GM12872 (cell line): ENCODE data around the gene GDF7.

Experiments used
- TF ChIP-seq, protein P1 (sequence below): IDR thresholded peaks from 3 replicates; pipeline ENCODE4 v1.5.1; 2011; ENCODE audit warnings: low read depth, mild to moderate bottlenecking, low read length, moderate library complexity; ENCODE audit not compliant: insufficient read depth

The GDF7 gene

DNA sequence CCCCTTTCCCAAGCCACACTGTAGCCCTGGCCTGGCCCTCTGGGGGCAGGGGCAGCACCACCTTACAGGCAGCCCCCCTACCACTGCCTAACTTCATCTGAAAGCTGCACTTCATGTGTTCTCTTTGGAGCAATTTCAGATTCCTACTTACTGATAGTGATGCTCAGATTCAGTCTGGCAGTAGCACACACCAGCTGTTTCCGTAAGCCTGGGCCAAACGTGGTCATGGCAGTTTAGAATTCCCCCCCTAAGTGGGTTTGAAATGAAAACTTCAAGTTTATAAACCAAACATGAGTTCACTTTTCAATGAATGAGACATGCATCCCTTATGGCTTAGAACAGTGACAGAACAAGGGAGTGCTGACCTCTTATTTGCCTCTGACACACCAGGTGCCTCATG is 29.4 kb downstream of the GDF7 start:
- TF ChIP-seq, protein P1, sequence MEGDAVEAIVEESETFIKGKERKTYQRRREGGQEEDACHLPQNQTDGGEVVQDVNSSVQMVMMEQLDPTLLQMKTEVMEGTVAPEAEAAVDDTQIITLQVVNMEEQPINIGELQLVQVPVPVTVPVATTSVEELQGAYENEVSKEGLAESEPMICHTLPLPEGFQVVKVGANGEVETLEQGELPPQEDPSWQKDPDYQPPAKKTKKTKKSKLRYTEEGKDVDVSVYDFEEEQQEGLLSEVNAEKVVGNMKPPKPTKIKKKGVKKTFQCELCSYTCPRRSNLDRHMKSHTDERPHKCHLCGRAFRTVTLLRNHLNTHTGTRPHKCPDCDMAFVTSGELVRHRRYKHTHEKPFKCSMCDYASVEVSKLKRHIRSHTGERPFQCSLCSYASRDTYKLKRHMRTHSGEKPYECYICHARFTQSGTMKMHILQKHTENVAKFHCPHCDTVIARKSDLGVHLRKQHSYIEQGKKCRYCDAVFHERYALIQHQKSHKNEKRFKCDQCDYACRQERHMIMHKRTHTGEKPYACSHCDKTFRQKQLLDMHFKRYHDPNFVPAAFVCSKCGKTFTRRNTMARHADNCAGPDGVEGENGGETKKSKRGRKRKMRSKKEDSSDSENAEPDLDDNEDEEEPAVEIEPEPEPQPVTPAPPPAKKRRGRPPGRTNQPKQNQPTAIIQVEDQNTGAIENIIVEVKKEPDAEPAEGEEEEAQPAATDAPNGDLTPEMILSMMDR: no peak

DNA sequence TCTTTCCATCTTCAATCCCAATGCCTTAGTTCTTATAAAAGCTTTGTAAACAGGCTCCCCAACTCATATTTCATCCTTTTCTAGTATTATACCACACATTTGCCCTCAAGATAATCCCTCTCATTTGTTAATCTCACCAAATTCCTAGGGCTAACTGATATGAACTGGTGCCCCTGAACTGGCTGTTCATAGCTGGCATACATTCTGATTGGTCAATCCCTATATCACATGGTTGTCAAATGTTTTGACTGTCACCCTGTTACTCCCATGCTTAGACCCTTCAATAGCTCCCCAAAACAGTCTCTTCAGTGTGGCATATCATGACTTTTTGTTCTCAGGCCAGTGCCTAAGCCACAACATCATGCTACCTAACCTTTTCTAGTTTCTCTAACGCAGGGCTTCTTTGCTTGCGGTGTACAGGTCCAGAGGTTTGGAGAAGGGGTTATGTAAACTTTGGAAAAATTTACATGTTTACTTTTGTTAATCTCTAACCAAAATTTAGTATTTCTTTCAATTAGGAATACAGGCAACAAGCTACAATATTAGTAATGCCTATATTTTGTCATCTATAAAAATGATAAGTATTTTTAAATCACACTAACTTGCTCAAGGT is 30.5 kb downstream of the GDF7 start:
- TF ChIP-seq, protein P1: no peak

DNA sequence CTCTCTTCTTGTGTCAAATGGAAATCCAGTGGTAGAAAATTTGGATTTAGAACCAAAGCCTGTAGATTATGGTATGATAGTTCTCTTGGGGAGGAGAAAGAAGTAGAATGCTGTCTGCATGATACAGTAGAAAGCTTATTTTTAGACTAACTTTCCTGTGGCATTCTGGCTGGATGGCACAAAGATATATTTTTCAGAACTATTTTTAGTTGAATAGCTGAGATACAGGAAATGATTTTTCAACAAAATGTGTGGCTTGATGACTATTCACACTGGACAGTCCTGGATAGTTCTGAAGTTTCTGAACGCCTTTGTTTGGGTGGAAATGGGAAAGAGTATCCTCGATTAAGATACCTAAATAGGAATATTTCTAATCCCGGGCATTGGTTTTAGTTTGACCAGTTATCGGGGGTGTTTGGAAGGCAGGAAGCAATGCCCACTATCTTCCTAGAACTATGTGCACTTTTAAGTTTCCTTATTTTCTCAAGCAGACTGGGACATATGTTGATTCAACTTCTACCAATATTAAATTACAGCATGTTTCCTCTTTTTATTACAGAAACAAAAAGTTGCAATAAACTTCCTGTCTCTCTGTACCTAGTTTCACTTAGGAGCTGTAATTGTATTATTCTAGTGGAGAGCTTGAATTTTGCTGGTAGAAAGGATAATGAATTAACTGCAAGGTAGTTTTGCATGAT is 32.1 kb downstream of the GDF7 start:
- TF ChIP-seq, protein P1: no peak

DNA sequence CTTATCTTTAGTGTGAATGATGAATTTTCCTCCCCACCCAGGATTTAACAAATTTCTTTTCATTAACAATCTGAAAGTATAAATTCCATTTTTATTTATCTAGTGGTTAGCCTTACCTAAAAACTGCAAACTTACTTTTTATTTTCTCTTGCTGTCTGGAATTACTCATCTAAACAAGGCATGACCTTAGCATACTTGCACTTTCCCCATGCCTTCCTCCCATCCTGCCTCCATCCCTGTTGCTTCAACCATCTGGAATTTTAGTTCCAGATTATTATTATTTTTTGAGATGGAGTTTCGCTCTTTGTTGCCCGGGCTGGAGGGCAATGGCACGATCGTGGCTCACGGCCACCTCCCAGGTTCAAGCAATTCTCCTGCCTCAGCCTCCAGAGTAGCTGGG is 35.6 kb downstream of the GDF7 start:
- TF ChIP-seq, protein P1: no peak

DNA sequence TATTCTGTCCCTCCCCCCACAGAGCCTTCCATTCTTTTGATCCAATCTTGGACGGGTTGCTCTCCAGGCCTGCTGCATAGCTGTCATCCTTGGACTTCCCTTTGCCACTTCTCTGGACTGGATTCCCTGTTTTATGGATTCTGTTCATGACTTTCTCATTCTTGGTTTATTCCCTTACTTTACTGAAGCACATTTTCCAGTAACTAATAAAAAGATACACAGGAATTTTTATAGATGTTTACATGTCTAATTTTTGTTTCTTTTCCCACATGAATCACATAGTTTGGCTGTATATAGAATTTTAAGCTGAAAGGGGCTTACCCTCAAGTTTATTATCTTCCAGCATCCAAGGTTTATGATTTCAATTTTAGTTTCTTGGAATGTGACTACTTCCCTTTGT is 37.9 kb downstream of the GDF7 start:
- TF ChIP-seq, protein P1: no peak

DNA sequence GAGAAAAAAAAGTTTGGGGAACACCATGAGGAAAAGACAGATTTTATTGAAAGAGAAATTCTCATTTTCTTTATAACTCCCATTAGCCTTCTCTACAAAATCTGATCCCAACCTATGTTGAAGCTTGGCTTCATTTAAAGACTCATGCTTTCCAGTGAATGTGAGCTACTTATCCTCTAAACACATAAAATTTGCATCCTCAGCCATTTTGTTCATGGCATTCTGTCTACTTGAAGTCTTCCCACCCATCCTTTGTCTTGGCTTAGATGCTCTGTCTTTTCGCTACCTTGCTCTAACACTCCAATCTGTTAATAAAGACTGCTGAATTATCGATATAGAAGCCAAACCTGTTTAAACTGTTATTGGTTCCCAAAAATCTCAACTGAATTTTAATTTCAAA is 39.3 kb downstream of the GDF7 start:
- TF ChIP-seq, protein P1: no peak

DNA sequence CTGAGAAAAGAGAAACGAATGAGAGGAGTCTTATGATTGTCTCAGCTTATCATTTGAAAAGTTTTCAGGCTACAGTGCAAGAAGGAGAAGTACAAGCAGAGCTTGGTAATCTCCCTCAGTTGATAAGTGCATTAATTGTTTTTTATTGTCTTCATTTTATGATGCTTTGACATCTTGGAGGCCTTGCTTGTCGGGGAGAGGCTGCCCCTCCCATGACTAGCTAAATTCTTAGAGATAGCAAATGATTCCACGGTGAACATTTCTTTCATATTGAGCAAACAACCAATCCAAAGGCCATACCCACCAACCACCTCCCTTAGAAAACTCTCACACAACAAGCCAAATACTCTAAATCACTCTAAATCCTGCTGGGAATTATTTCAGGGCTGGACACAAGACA is 39.8 kb downstream of the GDF7 start:
- TF ChIP-seq, protein P1: no peak
